Eye (tissue), 1 donor: ENCODE data around the gene B4GALNT2.
A peak's percentile ranks its signal among the peaks of the same experiment; 100 is the strongest.
"Not testable (repeated sequence)": the region's sequence is repeated elsewhere in the genome, so short reads cannot be mapped to it uniquely, and the experiment has no call there.

ENCODE experiments used
- DNase-seq: peaks from one replicate; pipeline ENCODE4 v3.0.0-alpha.2; 2015

Gene B4GALNT2

DNA sequence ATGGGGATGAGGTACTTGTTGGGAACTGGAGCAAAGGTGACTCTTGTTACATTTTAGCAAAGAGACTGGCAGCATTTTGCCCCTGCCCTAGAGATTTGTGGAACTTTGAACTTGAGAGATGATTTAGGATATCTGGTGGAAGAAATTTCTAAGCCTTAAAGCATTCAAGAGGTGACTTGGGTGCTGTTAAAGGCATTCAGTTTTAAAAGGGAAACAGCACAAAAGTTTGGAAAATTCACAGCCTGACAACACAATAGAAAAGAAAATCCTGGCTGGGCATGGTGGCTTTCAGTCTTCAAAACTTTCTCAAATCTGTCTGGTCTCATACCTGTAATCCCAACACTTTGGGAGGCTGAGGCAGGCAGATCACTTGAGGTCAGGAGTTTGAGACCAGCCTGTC, 52.0 kb downstream of the B4GALNT2 start:
- not testable (repeated sequence) for DNase-seq

DNA sequence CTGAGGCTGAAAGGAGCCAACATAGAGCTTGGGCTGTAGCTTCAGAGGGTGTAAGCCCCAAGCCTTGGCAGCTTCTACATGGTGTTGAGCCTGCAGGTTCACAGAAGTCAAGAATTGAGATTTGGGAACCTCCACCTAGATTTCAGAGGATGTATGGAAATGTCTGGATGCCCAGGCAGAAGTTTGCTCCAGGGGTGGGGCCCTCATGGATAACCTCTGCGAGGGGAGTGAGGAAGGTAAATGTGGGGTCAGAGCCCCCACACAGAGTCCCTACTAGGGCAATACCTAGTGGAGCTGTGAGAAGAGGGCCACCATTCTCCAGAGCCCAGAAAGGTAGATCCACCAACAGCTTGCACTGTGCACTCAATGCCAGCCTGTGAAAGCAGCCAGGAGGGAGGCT, 52.8 kb downstream of the B4GALNT2 start:
- not testable (repeated sequence) for DNase-seq

DNA sequence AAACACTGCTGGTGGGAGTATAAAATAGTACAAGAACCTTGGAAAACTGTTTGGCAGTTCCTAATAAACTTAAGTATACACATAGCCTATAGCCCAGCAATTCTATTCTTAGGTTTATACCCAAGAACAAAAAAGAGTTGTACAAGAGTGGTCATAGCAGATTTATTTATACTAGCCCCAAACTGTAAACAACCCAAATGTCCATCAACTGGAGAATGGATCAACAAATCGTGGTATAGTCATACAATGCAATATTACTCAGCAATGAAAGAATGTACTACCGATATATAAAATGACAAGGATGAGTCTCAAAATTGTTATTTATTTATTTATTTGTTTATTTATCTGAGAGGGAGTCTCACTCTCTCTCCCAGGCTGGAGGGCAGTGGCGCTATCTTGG, 54.7 kb downstream of the B4GALNT2 start:
- DNase-seq: no peak

DNA sequence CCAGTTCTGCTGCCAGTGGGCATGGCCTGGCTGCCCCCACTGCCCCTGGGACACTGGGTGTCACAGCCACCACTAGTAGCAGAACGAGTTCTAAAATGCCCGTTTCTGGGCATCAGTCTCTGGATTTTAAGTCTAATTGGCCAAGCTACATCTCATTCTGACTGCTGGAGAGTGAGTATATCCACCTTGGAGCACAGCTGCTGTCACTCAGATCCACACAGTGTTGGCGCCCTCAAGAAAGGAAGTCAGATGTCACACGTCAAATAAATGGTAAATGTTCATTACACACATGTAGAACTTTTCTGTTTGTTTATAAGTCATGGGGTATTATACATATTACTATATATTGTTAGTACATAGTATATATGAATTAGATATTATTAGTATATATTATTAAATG, 58.4 kb downstream of the B4GALNT2 start:
- DNase-seq: peak; percentile 5

DNA sequence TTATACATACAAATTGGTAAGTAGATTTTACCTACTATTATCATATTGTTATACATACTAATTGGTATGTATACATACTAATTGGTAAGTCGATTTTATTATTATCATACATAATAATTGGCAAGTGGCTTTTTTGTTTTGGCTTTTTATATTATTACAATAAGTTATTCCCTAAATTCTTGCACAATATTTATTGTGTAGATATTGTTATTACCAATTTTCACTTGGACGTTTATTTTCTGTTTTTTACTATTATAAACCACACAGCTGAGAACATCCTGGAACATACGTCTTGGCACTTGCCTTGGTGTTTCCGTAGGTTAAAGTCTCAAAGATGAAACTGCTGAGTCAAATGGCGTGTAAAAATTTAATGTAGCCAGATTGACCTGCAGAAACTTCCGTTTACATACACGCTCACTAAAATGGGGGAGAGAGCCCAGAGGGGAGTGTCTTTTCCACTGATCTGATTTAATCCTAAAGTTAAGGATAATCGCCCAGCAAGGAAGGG, 58.9 kb downstream of the B4GALNT2 start:
- no peak for DNase-seq

DNA sequence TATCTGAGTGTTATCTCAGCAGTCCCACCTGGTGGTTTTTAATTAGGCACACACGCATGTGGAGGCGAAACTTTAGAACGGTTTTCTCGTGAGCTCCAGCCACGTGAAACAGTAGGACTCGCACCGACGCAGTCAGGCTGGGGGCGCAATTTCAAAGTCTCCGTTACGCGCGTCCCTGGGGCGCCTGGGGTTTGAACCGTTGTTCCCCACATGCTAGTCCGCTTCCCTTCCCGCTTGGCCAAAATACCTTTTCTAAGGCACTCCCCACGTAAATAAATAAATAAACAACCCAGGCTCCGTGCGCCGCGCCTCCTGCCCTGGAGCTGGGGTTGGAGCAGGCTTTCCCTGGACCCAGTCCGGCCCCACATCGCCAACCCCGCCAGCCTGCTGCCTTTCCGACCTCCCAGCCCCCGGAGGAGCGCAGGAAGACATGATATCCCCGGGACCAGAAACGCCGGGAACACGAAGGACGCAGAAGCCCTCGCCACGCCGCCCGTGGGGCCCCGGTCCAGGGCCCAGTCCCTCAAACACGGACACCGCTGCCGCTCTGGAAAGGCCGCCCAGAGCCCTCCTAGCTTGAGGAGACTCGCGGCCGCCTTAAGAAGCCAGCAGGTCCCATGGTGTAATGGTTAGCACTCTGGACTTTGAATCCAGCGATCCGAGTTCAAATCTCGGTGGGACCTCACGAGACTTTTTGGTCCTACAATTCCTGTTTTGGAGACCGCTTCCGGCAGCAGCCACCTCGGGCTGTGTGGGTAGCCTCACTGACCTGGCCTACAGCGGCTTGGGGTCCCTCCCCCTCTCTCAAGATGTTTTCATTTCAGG, 59.6 kb downstream of the B4GALNT2 start:
- DNase-seq: peak; percentile 99

DNA sequence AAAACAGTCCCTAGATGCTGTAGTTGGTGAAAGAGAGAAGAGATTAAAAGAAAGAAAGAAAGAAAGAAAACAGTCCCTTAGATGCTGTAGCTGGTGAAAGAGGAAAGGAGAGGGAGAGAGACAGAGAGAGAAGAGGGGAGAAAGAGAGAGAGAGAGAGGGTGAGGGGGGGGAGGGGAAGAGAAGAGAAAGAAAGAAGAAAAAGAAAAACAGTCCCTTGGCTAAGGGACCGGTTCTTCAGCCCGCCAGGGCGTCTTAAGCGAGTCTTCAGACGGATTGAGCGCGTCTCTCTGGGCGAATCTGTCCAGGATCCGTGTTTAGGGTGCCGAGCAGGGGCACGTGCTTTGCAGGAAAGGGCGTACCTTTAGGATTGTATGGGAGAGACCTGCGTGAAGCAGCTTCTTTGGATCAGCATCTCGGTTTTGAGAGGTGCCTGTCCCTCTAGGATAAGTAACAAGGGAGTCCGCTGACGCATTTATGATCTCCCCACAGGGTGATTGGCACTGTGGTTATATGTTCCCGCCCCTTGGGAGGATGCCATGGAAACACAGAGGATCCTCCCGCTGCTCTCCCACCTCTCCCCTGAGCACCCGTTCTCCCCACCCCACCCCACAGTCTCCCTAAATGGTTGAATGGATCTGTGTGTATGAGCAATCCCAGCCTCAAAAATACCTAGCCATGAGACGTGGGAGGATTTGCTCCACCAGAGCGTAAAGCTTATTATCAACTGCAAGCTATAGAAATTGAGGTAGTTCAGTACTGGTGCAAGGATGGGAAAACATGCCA, 61.1 kb downstream of the B4GALNT2 start:
- DNase-seq: peak; percentile 88

DNA sequence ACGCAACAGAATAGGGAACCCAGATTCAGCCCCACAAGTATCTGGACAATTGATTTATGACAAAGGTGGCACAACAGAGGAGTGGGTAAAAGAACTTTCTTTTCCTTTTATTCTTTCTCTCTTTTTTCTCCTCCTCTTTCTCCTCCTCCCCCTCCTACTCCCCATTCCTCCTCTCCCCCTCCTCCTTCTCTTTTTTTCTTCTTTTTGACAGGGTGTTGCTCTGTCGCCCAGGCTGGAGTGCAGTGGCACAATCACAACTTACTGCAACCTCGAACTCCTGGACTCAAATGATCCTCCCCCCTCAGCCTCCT, 61.7 kb downstream of the B4GALNT2 start:
- DNase-seq: no peak

DNA sequence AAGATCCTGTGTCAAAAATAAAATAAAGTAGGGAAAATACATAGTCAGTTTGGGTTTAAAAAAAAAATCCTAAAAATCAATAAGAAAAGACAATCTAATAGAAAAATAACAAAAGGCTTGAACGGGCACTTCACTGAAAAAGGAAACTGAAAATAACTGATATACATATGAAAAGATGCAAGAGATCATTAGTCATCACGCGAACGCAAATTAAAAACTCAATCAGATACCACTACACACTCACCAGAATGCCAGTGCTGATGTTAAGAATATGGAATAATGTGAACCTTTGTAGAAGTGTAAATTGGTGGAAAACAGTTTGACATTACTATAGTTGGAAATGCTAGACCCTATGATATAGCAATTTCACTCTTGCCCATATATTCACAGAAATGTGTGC, 63.2 kb downstream of the B4GALNT2 start:
- no peak for DNase-seq

DNA sequence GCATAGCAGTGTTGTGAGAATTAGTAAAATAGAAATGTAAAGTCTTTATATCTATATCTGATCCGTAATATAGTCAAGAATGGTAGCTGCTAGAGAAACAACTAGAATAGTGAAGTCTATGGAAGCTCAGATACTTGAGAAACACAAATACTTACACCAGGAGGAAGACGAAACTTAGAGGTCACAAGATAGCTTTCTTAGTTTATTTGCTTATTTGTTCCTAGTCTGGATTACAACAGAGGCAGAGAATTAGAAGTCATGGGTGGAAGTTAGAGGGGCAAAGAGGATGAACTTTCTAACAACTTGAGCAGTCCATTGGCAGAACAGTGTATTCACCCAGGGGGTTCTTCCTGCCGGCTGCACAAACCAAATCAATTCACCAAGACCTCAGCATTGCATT, 64.0 kb downstream of the B4GALNT2 start:
- no peak for DNase-seq

DNA sequence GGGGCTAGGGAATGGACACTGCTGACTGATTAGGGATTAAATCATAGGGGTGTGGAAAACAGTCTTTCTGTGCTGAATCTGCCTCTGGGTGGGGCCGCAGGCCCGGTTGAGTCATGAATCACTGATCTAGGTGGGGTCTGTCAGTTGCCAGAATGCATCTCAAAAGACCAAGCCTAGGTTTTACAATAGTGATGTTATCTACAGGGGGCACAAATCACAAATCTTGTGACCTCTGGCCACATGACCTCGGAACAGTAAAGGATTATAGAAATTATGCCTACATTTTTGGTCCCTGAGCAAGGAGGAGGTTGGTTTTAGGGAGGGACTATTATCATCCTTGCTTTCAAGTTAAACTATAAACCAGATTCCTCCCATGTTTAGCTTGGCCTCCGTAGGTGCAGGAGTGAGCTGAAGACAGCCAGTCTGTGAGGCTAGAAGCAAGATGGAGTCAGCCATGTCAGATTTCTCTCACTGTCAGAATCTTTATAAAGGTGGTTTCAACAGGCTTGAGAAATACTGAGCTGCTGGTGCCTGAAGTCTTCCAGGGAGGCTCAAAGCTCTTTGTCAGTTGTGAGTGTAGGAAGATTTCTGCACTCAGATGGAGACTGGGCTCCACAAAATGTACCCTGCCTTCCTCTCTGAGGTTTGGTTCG, 64.9 kb downstream of the B4GALNT2 start:
- DNase-seq: no peak

DNA sequence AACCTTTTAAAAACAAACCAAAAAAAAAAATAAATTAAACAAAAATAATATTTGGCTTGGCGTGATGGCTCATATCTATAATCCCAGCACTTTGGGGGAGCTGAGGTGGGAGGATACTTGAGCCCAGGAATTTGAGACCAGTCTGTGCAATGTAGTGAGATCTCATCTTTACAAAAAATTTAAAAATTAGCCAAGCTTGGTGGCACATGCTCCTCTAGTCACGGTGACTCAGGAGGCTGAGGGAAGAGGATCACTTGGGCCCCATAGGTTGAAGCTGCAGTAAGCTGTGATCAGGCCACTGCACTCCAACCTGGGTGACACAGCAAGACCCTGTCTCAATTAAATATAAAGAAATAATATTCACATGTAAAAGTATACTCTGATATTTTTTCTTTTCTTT, 65.6 kb downstream of the B4GALNT2 start:
- DNase-seq: no peak

DNA sequence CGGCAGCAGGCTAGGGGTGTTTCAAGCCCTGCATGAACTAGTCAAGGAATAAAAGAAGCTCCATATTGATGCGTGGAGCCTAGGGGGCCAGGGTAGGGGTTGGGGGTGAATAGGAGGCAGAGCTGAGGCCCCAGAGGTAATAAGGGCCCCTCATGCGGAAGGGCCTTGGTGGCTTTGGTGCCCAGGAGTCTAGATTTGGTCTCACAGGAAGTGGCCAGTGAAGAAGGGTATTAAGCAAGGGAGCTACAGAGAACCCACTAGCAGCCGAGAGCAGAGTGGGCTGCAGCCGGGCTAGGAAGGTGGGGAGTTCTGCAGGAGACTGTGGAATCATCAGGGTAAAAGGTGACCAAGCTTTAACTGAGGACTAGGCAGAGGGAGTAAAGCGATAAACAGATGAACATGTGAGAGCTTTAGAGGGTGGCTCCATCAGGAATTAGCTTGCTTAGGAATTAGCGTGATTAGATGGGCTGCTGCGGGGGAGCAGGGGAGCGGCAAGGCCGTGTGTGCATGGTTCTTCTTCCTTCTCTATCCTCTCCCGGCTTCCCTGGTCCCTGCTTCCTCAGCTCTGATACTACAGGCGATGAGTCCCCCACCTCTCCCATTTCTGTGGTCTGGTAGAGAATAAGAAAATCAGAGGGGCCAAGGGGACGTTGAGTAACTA, 68.0 kb downstream of the B4GALNT2 start:
- no peak for DNase-seq

DNA sequence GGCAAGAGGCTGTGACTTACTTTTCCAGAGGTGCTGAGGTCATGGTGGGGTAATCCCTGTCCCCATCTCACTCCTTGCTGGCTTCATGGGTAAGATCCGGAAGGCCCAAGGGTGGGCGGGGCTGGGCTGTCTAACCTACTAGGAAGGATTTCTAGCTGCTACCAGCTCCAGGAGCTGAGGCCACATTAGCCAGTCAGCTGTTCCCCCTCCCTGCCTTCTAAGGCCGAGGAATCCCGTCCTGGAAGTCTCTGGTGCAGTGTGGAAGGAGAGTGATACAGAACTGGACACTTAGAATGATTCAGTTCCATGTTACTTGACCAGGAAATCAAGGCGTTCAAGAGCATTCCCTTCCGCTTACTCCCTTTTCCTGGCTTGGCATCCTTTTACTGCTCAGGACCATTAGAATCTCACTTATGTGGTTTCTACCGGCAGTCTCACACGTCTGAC, 68.9 kb downstream of the B4GALNT2 start:
- DNase-seq: no peak

DNA sequence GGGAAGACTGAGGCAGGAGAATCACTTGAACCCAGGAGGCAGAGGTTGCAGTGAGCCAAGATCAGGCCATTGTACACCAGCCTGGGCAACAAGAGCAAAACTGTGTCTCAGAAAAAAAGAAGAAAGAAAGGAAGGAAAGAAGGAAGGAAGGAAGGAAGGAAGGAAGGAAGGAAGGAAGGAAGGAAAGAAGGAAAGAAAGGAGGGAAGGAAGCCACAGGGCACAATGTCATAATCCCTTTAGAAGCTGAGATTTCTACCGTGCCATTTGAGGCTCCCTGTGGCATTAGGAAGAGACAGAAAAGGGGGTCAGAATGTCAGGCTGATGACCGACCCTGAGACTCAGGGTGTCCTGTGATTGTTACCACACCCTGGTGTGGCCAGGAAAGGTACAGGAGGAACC, 71.2 kb downstream of the B4GALNT2 start:
- no peak for DNase-seq

DNA sequence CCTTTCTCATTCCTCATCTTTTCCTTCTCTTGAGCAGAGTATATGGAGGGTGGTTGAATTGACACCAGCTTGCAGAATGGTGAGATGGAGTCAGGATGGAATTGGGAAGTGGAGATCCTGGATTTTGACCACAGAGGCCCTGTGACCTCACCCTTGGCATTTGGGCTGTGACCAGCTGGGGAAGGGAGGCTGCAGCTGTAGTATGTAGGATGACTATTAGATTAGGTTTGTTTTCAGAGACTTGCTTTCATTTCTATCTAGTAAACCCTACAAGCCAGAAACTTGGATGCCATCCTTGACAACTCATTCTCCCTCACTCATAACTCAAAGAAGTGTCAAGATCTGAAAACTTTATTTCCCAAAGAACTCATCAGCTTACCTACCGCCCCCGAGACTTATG, 71.9 kb downstream of the B4GALNT2 start:
- no peak for DNase-seq

DNA sequence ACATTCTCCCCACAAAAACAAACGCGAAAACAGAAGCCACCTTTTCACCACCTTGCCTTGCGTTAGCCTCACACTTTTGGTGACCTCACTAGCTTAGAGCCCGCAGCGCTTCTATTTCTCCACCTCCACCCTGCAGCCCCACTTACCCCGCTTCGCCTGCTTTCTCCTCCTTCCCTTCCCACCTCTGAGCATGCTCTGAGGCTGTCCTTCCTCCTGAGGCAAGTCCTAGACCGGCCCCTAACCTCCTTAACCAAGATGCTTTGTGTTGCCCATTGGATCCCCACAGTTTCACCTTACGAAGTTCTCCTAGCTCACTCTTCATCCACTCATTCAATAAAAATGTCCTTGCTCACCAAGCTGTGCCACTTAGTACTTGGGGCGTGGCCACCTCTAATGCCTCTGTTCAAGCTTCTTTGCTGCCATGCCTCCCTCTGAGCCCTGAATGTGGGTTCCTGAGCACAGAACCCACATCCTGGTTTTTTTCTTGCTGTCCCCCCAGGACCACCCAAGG, 76.5 kb downstream of the B4GALNT2 start:
- no peak for DNase-seq

DNA sequence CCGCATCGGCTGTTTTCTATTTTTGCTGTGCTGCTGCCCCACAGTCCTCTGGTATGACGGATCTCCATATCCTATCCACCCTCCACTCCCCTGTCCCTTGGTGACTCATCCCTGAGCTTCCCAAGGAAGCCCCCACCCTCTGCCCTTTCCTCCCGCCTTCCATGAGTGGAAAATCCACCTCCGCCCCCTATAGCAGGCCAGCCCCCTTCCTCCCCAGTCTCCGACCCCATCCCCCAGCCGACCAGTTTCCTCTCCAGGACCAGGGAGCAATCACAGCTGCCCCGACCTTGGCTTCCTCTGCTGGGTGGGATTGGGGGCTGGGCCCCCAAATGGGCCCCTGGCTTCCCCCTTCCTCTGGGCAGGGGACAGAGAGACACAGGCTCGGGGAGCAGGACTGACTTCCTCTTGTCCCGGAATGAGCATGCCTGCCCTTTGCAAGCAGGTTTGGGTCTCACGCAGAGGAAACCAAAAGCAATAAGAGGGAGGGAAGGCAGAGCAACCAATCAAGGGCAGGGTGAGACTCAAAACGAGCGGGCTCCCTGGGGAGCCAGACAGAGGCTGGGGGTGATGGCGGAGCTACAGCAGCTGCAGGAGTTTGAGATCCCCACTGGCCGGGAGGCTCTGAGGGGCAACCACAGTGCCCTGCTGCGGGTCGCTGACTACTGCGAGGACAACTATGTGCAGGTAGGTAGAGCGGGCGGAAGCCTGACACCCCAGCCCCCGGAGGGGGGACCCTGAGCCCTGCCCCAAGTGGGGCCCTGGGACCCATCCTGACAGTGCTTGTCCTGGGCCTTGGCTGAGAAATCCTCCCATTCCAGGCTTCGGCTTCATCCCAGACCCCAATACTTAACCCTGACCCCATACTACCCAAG, 77.8 kb downstream of the B4GALNT2 start, which contains the start of the genes ABI3 and GNGT2:
ABI3 (plus strand) TSS at position 550 of the 872 bp plus-strand sequence; CDS start at position 568, 18 bp downstream.
GNGT2 (minus strand) TSS at position 417 of the 872 bp plus-strand sequence. CDS start 3,152 bp downstream, outside the sequence.
- DNase-seq: peak; percentile 26

DNA sequence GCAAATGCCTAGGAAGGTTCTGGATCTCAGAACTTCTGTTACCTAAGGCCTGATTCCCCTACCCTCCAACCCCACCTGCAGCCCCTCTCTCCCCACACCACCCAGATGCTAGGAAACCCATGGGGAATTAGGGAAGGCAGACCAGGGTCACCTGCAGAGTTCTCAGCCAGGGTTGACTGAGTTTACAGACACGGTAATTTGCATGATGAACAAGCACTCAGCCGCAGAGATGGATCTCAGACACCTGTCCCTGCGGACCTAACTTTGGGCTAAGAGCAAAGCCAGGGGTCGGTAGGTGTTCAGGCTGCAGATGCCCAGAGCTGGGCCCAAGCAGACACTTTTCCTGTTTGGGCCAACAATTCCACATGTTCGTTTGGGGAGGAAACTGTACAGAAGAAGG, 80.8 kb downstream of the B4GALNT2 start:
- DNase-seq: no peak

DNA sequence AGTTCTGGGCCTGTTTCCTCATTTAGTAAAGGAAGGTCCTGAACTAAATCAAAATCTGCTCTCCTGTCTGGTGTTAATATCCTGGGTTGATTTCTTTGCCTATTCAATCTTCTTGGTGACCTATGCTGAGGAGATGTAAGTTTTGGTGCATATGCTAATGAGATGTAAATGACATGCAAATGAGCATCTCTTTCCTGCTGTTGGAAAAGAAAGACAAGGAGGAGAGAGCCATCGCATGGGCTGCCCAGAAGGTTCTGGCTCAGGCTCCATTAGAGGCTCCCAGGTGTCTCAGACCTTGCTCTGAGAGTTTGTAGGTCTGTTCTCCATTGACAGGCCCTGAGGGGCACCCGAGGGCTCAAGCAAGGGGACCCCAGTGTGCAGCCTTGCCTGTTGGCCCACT, 81.3 kb downstream of the B4GALNT2 start:
- DNase-seq: no peak

DNA sequence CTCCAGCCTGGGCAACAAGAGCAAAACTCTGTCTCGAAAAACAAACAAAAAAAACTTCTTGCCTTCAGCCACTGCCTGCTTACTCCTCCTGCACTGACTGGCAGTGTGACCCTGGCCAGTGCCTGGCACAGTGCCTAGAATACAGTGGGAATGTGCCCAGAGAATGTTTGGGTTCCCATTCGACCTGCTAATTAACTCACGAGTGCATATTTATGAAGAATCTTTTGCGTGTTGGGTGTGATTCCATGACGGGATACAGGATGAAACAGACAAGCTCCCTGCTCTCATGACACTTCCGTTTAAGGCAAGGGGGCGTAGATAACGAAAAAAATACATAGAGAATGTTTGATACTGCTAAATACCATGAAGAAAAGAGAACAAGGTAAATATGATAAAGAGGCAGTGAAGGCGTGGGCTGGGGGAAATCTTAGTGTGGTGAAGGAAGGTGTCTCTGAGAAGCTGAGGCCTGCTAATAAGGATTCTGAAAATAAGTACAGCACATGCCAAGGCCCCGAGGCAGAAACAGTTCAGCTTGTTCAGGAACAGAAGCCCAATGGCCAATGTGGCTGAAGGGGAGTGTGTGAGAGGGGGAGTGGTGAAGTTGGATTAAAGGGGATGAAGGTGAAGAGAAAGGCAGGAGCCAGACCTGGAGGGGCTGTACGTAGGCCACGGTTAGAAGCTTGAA, 82.2 kb downstream of the B4GALNT2 start:
- DNase-seq: no peak
